Caki2 (cell line): ENCODE data around the gene CT83. TPM values are rescaled to one million over a fixed set of nuclear protein-coding genes. Genes with fewer than 3 reads are reported as not detected.

ENCODE experiments used
- DNase-seq: peaks from one replicate; pipeline ENCODE4 v3.0.0-alpha.2; 2015; ENCODE audit warnings: low read depth
- in situ Hi-C: cut with HindIII; loops from 2 replicates; pipeline ENCODE4 v1.10.0; 2016; ENCODE audit warnings: low sequenced_read_pairs, low pct_unique_long_range_greater_than_20kb, mixed read lengths
- total RNA-seq: library from RNA; depleted of rRNA; stranded (reverse); fragments of >200 nt; shearing (Covaris generic); gene quantifications from 2 replicates; pipeline ENCODE4 v1.2.3, GENCODE V29; 2014; ENCODE audit warnings: low replicate concordance; rRNA removed

Gene CT83, protein sequence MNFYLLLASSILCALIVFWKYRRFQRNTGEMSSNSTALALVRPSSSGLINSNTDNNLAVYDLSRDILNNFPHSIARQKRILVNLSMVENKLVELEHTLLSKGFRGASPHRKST
- not detected in 2 replicates for total RNA-seq

DNA sequence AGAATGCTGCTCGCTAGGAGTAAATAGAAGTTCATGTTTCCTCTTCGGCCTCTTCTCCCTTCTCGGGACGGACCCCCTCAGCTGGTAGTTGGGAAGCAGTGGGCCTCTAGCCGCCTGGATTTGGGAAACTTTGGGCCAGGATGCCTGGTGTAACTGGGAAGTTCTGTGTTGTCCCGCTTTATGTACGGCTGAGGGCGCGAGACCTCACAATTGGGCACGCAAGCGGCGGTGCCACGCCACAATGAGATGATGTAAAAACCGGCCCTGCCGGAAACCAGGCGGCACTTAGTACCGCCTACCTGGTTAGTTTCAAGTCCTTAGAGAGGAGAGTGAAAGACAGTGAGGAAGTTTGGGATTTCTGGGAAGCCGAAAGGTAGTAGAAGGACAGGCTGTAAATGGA lies at the start of gene CT83:
CT83 (minus strand) TSS at position 155 of the 400 bp plus-strand sequence; CDS start at position 35, 120 bp downstream.
- in situ Hi-C loops = no loop called here
- DNase-seq = no peak

DNA sequence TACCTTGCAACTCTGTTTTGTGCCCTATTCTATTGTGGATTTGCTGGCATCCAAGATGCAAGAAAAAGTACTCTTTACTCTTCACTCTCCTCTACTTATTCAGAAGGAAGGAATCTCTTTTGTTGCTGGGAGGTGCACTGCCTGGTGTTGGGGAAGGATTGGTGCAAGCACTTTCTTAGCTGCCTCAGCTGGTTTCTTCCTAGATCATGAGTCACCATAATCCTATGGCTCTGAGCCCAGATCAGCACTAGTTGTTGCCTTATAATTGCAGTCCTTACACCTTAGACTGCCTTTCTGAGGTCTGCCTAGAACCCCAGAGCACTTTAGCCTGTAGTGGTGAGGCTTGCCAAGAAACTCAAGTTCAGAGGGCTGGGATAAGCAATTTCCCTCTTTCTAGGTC lies 37.0 kb upstream of the CT83 start:
- DNase-seq = no peak
- in situ Hi-C loops = no loop called here

DNA sequence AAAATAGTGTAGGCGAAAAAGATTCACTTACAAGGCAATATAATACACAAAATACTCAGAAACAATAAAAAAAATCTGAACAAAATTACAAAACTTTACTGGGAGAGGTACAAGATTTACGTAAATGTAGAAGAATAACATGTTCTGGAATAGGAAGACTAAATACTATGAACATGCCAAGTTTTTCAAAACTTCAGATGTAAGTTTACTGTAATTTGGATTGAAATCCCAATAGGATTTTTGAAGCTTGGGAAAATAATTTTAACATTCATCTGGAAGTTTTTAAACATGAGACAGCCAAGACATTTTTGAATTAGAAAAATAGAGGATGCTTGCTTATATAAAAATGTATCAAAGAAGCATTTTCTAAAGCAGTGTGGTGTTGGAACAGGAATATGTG lies 30.5 kb upstream of the CT83 start:
- no peak for DNase-seq
- in situ Hi-C loops = no loop called here

DNA sequence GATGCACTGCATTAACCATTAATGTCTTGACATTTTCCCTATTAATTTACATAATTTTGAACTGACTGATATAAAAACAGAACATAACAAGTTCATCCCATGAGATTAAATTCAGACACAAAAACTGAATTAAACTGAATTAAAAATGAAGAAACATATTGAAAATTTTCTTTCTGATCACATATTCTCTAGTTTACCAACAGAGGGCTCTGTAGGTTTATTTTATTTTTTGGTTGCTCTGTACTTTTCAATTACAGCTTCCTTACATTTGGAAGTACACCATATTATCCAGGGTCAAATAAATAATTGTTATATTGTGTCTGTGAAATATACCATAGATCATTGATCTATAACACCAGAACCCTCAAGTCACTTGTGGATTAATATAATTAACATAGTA lies 27.3 kb upstream of the CT83 start:
- in situ Hi-C loops = no loop called here
- no peak for DNase-seq

DNA sequence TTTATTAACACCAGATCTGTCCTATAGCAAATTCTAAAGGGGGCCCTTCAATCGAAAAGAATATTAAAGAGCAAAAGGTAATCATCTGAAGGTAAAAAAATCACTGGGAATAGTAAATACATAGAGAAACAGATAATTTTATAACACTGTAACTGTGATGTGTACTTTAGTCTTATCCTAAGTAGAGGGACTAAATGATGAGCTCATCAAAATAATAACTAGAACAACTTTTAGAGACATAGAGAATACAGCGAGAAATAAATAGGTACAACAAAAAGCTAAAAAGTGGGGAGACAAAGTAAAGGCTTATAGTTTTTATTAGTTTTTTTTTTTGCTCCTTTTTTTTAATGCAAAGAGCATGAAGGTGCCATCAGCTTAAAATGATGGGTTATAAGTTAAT lies 17.3 kb upstream of the CT83 start:
- in situ Hi-C loops = no loop called here
- no peak for DNase-seq

DNA sequence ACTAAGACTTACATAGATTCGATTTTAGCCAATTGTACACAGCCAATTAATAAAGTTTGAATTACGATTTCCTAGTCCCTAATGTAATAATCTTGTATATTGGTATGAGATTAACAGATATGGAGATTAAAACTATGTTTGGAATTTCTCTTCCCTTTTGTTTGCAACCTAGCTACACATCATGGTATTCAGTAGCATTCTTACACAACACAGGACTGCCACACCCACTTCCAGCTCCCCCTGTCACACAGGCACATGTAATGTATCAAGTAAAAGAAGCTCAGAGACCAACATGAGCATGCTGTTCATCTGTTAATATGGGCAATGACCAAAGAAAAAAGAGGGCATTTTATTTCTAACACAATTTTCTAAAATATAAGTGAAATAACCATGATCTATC lies 13.6 kb downstream of the CT83 start:
- in situ Hi-C loops = no loop called here
- DNase-seq = no peak

DNA sequence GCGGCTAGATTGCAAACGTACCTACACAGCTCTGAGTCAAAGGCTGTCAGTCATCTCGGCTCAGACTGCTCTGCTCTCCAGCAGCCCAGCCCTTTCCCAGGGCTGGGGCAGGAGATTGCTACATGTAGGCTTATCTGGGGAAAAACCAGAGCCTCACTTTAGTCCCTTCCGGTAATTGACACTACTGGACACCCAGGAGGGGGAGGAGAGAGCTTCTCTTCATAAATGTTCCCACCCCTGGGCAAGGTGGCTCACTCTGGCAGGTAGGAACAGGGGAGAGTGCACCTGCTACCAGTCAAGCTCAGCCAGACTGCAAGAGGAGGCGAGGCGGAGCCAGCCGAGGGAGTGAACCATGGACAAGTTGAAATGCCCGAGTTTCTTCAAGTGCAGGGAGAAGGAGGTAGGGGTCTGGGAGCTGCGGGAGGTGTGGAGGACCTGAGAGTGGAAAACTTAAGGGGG lies 26.4 kb downstream of the CT83 start, which contains the start of gene SLC6A14:
SLC6A14 (plus strand) TSS at position 249 of the 459 bp plus-strand sequence; CDS start at position 353, 104 bp downstream.
- in situ Hi-C loops = no loop called here
- DNase-seq = no peak

DNA sequence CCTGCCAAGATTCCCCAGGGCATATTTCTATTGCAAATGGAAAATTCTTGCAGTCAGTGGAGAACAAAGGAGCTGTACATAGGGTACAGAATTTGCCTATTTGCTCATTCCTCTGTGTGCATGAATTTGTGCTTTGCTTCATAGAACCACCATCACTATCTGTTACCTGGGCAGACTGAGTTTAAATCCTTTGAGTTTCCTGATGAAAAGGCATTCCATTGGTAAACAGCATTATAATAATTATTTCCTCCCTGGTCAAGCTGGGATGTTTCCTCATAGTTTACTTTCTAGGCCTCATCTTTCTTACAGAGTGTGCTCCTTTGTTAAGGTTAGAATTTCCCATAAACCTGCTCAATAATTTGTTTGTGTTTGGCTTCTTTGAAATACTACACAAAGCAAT lies 27.2 kb downstream of the CT83 start:
- DNase-seq = no peak
- in situ Hi-C loops = no loop called here

DNA sequence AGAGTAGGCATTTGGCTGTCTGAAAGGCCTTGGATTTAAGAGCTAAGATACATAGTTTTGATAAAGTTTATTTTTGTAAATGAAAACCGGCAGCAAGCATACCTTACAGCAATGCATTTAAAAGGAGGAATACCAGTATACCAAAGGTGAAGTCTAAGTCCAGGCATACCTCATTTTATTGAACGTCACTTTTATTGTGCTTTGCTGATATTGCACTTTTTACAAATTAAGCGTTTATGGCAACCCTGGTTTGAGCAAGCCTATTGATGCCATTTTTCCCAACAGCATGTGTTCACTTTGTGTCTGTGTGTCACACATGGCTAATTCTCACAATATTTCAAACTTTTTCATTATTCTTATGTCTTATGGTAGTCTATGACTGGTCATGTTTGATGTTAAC lies 34.8 kb downstream of the CT83 start:
- in situ Hi-C loops = no loop called here
- DNase-seq = no peak

DNA sequence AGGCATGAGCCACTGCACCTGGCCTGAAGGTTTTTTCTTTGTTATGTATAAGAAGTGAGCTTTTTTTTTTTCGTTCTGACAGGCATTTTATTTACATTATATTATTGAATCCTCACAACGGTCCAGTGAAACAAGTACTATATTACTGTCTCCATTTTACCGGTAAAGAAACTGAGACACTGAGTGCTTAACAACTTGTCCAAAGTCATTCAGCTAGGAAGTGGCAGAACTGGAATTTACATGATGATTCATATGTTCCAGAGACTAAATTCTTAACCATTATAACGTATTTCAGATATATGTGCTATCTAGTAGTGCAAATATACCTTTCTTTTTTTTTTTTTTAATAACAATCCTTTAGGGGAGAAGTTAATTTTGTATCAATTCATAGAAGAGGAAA lies 44.8 kb downstream of the CT83 start:
- DNase-seq = no peak
- in situ Hi-C loops = no loop called here

DNA sequence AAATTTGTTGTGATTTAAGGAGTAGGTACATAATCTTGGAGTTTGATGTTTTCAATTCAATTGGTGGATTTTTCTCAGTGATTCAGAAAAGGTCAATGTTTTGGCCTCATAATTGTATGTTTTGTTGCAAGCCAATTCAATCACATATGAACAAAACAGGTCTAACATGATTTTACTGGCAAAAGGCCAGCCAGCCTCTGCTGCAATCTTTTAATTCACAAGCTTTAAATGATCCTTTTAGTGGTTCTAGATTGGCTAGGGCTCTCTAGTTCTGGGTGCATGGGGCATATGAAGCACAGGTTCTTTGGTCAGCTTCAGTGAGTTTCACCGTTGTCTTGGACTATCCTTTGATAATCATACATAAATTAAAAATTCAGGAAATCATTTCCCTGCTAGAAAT lies 45.6 kb downstream of the CT83 start:
- in situ Hi-C loops = no loop called here
- no peak for DNase-seq

DNA sequence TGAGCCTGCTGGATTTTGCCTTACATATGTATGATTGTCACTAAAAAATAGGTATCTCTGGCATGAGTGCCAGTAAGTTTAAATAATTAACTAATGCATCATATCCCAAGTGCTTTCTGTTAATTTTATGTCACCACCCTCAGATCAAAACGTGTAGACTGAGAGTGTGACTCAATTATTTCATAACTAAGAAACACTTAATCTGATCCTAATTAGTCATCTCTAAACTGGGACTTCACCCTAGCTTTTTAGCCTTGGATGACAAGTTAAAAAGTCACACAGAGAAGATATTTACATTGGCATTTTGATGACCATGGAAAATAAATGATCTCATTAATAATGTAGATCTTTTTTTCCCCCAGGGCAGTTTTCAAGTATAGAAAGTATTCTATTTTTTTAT lies 49.5 kb downstream of the CT83 start:
- in situ Hi-C loops = no loop called here
- DNase-seq = no peak

Other genes with a start within 250 kb of the CT83 start
- not detected in 2 replicates for gene SLC6A14, start 26.4 kb downstream of the CT83 start, total RNA-seq